Peyer's patch (tissue), 4 donors: ENCODE measurements around the gene TBRG4.

Source experiments
- POLR2A ChIP-seq, 2 donors: fragments of 450-650 bp; IDR thresholded peaks; one replicate each; pipeline ENCODE4 v1.5.1; 2017; ENCODE audit warnings: antibody characterized with exemption in 2 of 2, mild to moderate bottlenecking in 2 of 2, moderate library complexity in 2 of 2
- TF ChIP-seq, protein P1 (sequence below), 6 experiments: fragments of 450-650 bp in 4 of 6; fragments of 200-600 bp in 2 of 6; sonication (generic) in 1 of 6; IDR thresholded peaks; one replicate each; pipeline ENCODE4 v1.5.1; 2017 to 2019; ENCODE audit warnings: antibody characterized with exemption in 6 of 6, mild to moderate bottlenecking in 3 of 6, moderate library complexity in 1 of 6

DNA sequence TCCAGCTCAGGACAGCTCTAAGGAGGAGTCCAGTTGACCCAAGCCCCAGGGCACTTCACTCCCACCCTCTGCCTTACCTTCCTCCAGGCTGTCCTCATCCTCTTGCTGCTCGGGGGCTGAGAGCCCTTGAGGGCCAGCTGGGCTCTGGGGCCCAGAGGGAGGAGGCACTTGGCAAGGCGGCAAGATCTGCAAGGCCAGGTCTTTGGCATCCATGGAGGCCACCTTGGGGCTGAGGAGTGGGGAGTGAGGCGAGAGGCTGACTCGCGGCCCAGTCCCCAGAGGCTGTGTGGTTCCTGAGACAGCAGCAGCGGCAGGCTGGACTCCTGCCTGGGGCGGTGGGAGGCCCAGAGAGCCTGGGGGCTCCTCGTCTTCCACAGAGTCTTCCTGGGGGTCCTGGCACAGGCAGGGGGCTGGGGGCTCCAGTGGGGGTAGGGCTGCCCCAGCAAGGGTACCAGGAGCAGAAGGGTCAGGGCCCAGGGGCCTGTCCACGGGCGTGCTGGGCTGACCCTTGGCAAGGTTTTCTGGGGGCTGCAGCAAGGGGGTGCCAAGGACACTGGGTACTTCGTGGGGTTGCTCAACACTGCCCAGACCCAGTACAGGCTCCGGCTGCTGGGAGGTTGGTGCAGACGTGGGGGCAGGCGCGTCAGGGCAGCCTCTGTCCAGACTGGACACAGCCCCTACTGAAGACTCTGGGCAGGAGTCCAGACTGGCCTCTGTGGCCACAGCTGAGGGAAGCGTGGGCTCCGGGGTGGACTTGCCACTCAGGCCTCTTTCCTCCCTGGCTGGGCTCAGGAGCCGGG, 29.3 kb downstream of the TBRG4 start:
- TF ChIP-seq, protein P1, sequence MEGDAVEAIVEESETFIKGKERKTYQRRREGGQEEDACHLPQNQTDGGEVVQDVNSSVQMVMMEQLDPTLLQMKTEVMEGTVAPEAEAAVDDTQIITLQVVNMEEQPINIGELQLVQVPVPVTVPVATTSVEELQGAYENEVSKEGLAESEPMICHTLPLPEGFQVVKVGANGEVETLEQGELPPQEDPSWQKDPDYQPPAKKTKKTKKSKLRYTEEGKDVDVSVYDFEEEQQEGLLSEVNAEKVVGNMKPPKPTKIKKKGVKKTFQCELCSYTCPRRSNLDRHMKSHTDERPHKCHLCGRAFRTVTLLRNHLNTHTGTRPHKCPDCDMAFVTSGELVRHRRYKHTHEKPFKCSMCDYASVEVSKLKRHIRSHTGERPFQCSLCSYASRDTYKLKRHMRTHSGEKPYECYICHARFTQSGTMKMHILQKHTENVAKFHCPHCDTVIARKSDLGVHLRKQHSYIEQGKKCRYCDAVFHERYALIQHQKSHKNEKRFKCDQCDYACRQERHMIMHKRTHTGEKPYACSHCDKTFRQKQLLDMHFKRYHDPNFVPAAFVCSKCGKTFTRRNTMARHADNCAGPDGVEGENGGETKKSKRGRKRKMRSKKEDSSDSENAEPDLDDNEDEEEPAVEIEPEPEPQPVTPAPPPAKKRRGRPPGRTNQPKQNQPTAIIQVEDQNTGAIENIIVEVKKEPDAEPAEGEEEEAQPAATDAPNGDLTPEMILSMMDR (IDR thresholded peaks at IDR 0.05), result no peak
- TF ChIP-seq POLR2A (IDR thresholded peaks at IDR 0.05), result no peak
